ENCODE measurements around the gene EPB41L4B. TPM values are rescaled to one million over a fixed set of nuclear protein-coding genes. Genes with fewer than 3 reads are reported as not detected.

The EPB41L4B gene
- total RNA-seq, 2 donors from 2014 or later = 87.3 to 151 TPM

GRCh38 chr9:109172935-109173334 is 147.9 kb downstream of the EPB41L4B start:
- no peak overlapping the region for H3K27ac ChIP-seq
- no peaks in the 10 kb centered on the region for H3K4me1 ChIP-seq
- intact Hi-C loops (cut with DNase I) = no loop called here
- no peak overlapping the region for H3K4me3 ChIP-seq
- DNase-seq = no peak
- H3K9me3 ChIP-seq = no peaks in the 10 kb centered on the region
- H3K9ac ChIP-seq (ENCODE audit: low read depth in 2 of 2, low read length in 2 of 2) = no peak overlapping the region
- no peak for TF ChIP-seq CTCF (IDR thresholded peaks at IDR 0.05)
- H3K36me3 ChIP-seq = no peaks in the 10 kb centered on the region
- H3K27me3 ChIP-seq = peaks cover 3% of the 10 kb centered on the region

GRCh38 chr9:109171926-109172325 is 148.9 kb downstream of the EPB41L4B start:
- Histone ChIP-seq H3K4me1 (no peaks in the 10 kb centered on the region), H3K9me3 (no peaks in the 10 kb centered on the region), H3K36me3 (no peaks in the 10 kb centered on the region), H3K9ac (ENCODE audit: low read depth in 2 of 2, low read length in 2 of 2) (no peak overlapping the region), H3K4me3 (no peak overlapping the region), H3K27me3 (peaks cover 8% of the 10 kb centered on the region), H3K27ac (no peak overlapping the region)
- intact Hi-C loops (cut with DNase I) = no loop called here
- no peak for TF ChIP-seq CTCF (IDR thresholded peaks at IDR 0.05)
- no peak for DNase-seq

- Histone ChIP-seq H3K36me3 (no peaks in the 10 kb centered on the region), H3K9me3 (no peaks in the 10 kb centered on the region), H3K9ac (ENCODE audit: low read depth in 2 of 2, low read length in 2 of 2) (no peak overlapping the region), H3K4me1 (no peaks in the 10 kb centered on the region), H3K27me3 (peaks cover 8% of the 10 kb centered on the region), H3K27ac (no peak overlapping the region), H3K4me3 (no peak overlapping the region)
- DNase-seq = no peak
- intact Hi-C loops (cut with DNase I) = no loop called here
- no peak for TF ChIP-seq CTCF (IDR thresholded peaks at IDR 0.05)
Observed at GRCh38 chr9:109168170-109168569, 152.7 kb downstream of the EPB41L4B start.

- H3K9ac ChIP-seq (ENCODE audit: low read depth in 2 of 2, low read length in 2 of 2) = no peak overlapping the region
- H3K4me3 ChIP-seq = no peak overlapping the region
- H3K27ac ChIP-seq = no peak overlapping the region
- peaks cover 8% of the 10 kb centered on the region for H3K27me3 ChIP-seq
- no peak for TF ChIP-seq CTCF (IDR thresholded peaks at IDR 0.05)
- no peaks in the 10 kb centered on the region for H3K36me3 ChIP-seq
- H3K4me1 ChIP-seq = no peaks in the 10 kb centered on the region
- intact Hi-C loops (cut with DNase I) = no loop called here
- H3K9me3 ChIP-seq = no peaks in the 10 kb centered on the region
- no peak for DNase-seq
Observed at GRCh38 chr9:109167716-109168115, 153.1 kb downstream of the EPB41L4B start.

GRCh38 chr9:109166771-109167601 is 153.9 kb downstream of the EPB41L4B start, which contains the start of gene FRRS1L:
Gene FRRS1L (minus strand): TSS chr9:109167249. CDS start chr9:109167138, 111 bp downstream.
- H3K9ac ChIP-seq (ENCODE audit: low read depth in 2 of 2, low read length in 2 of 2) = no peak within 1 kb of the TSS
- DNase-seq = no peak
- no peaks in the 10 kb centered on the region for H3K4me1 ChIP-seq
- TF ChIP-seq CTCF (IDR thresholded peaks at IDR 0.05) = no peak
- intact Hi-C loops (cut with DNase I) = no loop called here
- H3K9me3 ChIP-seq = no peaks in the 10 kb centered on the region
- no peak within 1 kb of the TSS for H3K27ac ChIP-seq
- H3K36me3 ChIP-seq = no peaks in the 10 kb centered on the region
- peaks cover 8% of the 10 kb centered on the region for H3K27me3 ChIP-seq
- H3K4me3 ChIP-seq = no peak within 1 kb of the TSS

Data from colonic mucosa (tissue), 4 donors.